OCI-LY3 (cell line): Measurements from ENCODE around the gene CTCFL.

Experiments
- CTCF ChIP-seq: fragments of 200-600, 300-600 bp; sonication (generic); IDR thresholded peaks from 2 replicates; pipeline ENCODE4 v1.5.1; 2014; ENCODE audit warnings: antibody characterized with exemption, low read length, low read depth
- EZH2phosphoT487 ChIP-seq: fragments of 200-600 bp; shearing (Covaris generic); IDR thresholded peaks from 2 replicates; pipeline ENCODE4 v1.6.1; 2018; ENCODE audit warnings: antibody characterized with exemption, mixed run types, low read depth

- no peak for TF ChIP-seq CTCF
- TF ChIP-seq EZH2phosphoT487: no peak
Observed at GRCh38 chr20:57478176-57478575, 46.8 kb downstream of the CTCFL start.
